ENCODE measurements around the gene TC2N. TPM values are rescaled to one million over a fixed set of nuclear protein-coding genes. Genes with fewer than 3 reads are reported as not detected.

Gene TC2N
- total and polyA plus RNA-seq, 2 experiments from 2014 or later: 10.0 to 35.0 TPM

DNA sequence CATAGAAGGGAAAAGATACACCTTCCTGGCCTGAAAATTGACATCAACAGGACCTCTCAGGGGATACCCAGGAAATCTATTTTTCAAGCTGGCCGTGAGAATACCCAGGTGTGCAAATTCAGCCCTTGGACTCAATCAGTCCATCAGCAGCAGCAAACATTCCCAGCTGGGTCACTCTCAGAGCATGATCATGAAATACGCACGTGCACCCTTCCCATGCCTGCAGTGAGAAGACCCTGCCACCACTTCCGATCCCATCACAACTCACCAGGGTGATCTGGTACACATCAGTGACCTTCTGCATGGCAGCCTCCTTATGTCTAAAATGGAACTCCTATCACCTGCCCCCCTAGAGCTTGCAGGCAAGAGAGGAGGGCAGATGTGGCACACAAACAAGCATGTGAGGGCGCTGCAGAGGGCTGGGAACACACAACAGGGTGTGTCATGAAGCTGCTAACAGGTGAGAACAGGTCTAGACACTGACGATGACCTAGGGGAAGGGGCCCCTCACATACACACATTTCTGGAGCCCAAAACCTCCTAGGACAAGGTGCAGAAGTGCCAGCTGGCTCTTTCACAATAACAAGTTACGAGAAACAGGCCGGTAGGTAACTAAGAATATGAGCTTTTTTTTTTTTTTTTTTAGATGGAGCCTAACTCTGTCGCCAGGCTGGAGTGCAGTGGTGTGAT is 37.8 kb upstream of the TC2N start:
- ATAC-seq: no peak
- Histone ChIP-seq H3K4me3 (no peak overlapping the region), H2AFZ (no peak overlapping the region), H3K36me3 (ENCODE audit: insufficient read depth) (no peaks in the 10 kb centered on the region), H3F3A (replicated peaks; ENCODE audit: low read depth) (no peaks in the 10 kb centered on the region), H3K79me2 (replicated peaks; ENCODE audit: insufficient read depth) (no peaks in the 10 kb centered on the region), H4K20me1 (replicated peaks; ENCODE audit: insufficient read depth) (no peaks in the 10 kb centered on the region), H3K27me3 (ENCODE audit: insufficient read depth) (no peaks in the 10 kb centered on the region), H3K4me1 (ENCODE audit: insufficient read depth) (no peaks in the 10 kb centered on the region), H3K9me2 (ENCODE audit: insufficient read depth) (peaks cover 9% of the 10 kb centered on the region; the same call in 1 of the 2 replicates), H3K27ac (ENCODE audit: low read depth) (no peak overlapping the region), H3K4me2 (no peak overlapping the region)
- Mint-ChIP-seq H3K4me3 (no peak overlapping the region), H3K36me3 (ENCODE audit: low read depth) (no peaks in the 10 kb centered on the region), H3K27ac (no peak overlapping the region), H3K4me1 (no peaks in the 10 kb centered on the region), H3K9me3 (no peaks in the 10 kb centered on the region), H3K27me3 (ENCODE audit: insufficient read depth, low read depth, poor library complexity) (no peaks in the 10 kb centered on the region)
- no peak for DNase-seq (ENCODE audit: low spot score)
- TF ChIP-seq, protein P1, sequence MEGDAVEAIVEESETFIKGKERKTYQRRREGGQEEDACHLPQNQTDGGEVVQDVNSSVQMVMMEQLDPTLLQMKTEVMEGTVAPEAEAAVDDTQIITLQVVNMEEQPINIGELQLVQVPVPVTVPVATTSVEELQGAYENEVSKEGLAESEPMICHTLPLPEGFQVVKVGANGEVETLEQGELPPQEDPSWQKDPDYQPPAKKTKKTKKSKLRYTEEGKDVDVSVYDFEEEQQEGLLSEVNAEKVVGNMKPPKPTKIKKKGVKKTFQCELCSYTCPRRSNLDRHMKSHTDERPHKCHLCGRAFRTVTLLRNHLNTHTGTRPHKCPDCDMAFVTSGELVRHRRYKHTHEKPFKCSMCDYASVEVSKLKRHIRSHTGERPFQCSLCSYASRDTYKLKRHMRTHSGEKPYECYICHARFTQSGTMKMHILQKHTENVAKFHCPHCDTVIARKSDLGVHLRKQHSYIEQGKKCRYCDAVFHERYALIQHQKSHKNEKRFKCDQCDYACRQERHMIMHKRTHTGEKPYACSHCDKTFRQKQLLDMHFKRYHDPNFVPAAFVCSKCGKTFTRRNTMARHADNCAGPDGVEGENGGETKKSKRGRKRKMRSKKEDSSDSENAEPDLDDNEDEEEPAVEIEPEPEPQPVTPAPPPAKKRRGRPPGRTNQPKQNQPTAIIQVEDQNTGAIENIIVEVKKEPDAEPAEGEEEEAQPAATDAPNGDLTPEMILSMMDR (conservative IDR thresholded peaks at IDR 0.05; ENCODE audit: low read depth in 2 of 2): no peak
- TF ChIP-seq, protein P2, sequence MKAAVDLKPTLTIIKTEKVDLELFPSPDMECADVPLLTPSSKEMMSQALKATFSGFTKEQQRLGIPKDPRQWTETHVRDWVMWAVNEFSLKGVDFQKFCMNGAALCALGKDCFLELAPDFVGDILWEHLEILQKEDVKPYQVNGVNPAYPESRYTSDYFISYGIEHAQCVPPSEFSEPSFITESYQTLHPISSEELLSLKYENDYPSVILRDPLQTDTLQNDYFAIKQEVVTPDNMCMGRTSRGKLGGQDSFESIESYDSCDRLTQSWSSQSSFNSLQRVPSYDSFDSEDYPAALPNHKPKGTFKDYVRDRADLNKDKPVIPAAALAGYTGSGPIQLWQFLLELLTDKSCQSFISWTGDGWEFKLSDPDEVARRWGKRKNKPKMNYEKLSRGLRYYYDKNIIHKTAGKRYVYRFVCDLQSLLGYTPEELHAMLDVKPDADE (IDR thresholded peaks at IDR 0.05): no peak
- TF ChIP-seq STAT1 (IDR thresholded peaks at IDR 0.05; ENCODE audit: unreplicated experiment) (no peak), EZH2 (IDR thresholded peaks at IDR 0.05; ENCODE audit: low read depth, unreplicated experiment) (no peak), ZNF331 (CRISPR knock-in tag; IDR thresholded peaks at IDR 0.05; ENCODE audit: low read depth) (no peak), EZH2phosphoT487 (IDR thresholded peaks at IDR 0.05; ENCODE audit: unreplicated experiment) (no peak), CREB1 (CRISPR knock-in tag; IDR thresholded peaks at IDR 0.05; ENCODE audit: low read depth) (no peak), JUNB (IDR thresholded peaks at IDR 0.05; ENCODE audit: unreplicated experiment) (no peak), POLR2AphosphoS5 (IDR thresholded peaks at IDR 0.05; ENCODE audit: low read depth) (no peak), NANOG (IDR thresholded peaks at IDR 0.05; ENCODE audit: borderline replicate concordance) (no peak), ZNF114 (CRISPR knock-in tag; IDR thresholded peaks at IDR 0.05) (no peak)
- TF ChIP-seq, protein P3, sequence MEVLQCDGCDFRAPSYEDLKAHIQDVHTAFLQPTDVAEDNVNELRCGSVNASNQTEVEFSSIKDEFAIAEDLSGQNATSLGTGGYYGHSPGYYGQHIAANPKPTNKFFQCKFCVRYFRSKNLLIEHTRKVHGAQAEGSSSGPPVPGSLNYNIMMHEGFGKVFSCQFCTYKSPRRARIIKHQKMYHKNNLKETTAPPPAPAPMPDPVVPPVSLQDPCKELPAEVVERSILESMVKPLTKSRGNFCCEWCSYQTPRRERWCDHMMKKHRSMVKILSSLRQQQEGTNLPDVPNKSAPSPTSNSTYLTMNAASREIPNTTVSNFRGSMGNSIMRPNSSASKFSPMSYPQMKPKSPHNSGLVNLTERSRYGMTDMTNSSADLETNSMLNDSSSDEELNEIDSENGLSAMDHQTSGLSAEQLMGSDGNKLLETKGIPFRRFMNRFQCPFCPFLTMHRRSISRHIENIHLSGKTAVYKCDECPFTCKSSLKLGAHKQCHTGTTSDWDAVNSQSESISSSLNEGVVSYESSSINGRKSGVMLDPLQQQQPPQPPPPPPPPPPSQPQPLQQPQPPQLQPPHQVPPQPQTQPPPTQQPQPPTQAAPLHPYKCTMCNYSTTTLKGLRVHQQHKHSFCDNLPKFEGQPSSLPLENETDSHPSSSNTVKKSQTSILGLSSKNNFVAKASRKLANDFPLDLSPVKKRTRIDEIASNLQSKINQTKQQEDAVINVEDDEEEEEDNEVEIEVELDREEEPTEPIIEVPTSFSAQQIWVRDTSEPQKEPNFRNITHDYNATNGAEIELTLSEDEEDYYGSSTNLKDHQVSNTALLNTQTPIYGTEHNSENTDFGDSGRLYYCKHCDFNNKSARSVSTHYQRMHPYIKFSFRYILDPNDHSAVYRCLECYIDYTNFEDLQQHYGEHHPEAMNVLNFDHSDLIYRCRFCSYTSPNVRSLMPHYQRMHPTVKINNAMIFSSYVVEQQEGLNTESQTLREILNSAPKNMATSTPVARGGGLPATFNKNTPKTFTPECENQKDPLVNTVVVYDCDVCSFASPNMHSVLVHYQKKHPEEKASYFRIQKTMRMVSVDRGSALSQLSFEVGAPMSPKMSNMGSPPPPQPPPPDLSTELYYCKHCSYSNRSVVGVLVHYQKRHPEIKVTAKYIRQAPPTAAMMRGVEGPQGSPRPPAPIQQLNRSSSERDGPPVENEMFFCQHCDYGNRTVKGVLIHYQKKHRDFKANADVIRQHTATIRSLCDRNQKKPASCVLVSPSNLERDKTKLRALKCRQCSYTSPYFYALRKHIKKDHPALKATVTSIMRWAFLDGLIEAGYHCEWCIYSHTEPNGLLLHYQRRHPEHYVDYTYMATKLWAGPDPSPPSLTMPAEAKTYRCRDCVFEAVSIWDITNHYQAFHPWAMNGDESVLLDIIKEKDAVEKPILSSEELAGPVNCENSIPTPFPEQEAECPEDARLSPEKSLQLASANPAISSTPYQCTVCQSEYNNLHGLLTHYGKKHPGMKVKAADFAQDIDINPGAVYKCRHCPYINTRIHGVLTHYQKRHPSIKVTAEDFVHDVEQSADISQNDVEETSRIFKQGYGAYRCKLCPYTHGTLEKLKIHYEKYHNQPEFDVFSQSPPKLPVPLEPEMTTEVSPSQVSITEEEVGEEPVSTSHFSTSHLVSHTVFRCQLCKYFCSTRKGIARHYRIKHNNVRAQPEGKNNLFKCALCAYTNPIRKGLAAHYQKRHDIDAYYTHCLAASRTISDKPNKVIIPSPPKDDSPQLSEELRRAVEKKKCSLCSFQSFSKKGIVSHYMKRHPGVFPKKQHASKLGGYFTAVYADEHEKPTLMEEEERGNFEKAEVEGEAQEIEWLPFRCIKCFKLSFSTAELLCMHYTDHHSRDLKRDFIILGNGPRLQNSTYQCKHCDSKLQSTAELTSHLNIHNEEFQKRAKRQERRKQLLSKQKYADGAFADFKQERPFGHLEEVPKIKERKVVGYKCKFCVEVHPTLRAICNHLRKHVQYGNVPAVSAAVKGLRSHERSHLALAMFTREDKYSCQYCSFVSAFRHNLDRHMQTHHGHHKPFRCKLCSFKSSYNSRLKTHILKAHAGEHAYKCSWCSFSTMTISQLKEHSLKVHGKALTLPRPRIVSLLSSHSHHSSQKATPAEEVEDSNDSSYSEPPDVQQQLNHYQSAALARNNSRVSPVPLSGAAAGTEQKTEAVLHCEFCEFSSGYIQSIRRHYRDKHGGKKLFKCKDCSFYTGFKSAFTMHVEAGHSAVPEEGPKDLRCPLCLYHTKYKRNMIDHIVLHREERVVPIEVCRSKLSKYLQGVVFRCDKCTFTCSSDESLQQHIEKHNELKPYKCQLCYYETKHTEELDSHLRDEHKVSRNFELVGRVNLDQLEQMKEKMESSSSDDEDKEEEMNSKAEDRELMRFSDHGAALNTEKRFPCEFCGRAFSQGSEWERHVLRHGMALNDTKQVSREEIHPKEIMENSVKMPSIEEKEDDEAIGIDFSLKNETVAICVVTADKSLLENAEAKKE (CRISPR knock-in tag; IDR thresholded peaks at IDR 0.05): no peak
- TF ChIP-seq, protein P4, sequence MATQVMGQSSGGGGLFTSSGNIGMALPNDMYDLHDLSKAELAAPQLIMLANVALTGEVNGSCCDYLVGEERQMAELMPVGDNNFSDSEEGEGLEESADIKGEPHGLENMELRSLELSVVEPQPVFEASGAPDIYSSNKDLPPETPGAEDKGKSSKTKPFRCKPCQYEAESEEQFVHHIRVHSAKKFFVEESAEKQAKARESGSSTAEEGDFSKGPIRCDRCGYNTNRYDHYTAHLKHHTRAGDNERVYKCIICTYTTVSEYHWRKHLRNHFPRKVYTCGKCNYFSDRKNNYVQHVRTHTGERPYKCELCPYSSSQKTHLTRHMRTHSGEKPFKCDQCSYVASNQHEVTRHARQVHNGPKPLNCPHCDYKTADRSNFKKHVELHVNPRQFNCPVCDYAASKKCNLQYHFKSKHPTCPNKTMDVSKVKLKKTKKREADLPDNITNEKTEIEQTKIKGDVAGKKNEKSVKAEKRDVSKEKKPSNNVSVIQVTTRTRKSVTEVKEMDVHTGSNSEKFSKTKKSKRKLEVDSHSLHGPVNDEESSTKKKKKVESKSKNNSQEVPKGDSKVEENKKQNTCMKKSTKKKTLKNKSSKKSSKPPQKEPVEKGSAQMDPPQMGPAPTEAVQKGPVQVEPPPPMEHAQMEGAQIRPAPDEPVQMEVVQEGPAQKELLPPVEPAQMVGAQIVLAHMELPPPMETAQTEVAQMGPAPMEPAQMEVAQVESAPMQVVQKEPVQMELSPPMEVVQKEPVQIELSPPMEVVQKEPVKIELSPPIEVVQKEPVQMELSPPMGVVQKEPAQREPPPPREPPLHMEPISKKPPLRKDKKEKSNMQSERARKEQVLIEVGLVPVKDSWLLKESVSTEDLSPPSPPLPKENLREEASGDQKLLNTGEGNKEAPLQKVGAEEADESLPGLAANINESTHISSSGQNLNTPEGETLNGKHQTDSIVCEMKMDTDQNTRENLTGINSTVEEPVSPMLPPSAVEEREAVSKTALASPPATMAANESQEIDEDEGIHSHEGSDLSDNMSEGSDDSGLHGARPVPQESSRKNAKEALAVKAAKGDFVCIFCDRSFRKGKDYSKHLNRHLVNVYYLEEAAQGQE (IDR thresholded peaks at IDR 0.05; ENCODE audit: unreplicated experiment): no peak

All from GM23338 (cell line).